ENCODE data around the gene CARD14. TPM values are rescaled to one million over a fixed set of nuclear protein-coding genes. Genes with fewer than 3 reads are reported as not detected.

Gene CARD14
- total and polyA plus RNA-seq, 2 donors (not counting 1 experiment from before 2014, with no cell fraction given), result not detected

DNA sequence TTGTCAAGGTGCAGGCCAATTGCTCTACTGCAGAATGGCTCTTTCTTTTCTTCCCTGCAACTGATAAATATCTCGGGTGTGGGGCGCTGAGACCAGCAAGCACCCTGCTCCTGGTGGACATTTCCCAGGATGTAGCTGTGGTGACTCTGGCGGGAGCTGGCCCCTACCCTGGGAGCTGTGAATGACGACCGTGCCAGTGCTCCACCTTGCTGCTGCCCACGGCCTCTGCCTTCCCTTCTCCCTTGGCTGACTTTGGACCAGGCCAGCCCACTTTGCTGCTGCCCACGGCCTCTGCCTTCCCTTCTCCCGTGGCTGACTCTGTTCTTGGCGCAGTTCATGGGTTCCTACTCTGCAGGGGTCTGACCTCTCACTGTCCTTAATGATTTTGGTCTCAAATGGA, 16.1 kb downstream of the CARD14 start:
- Mint-ChIP-seq H3K4me3 (no peak overlapping the region), H3K27me3 (peaks cover 4% of the 10 kb centered on the region), H3K27ac (no peak overlapping the region), H3K4me1 (no peaks in the 10 kb centered on the region), H3K9me3 (ENCODE audit: insufficient read depth) (no peaks in the 10 kb centered on the region)
- no peak overlapping the region for H3K27ac ChIP-seq (ENCODE audit: low read length in 2 of 2)
- no peaks in the 10 kb centered on the region for H3K79me2 ChIP-seq (ENCODE audit: control insufficient read depth, insufficient read depth, low read length)
- CTCF ChIA-PET, result no interaction called here
- H3K9me3 ChIP-seq (ENCODE audit: control extremely low read depth in 1 of 3, control insufficient read depth in 2 of 3, insufficient read depth in 1 of 3, low read length in 2 of 3), result no peaks in the 10 kb centered on the region
- TF ChIP-seq EZH2 (IDR thresholded peaks at IDR 0.05; ENCODE audit: borderline replicate concordance, insufficient read depth, low read depth, low read length, poor library complexity, severe bottlenecking) (no peak), CTCF (IDR thresholded peaks at IDR 0.05) (no peak)
- no peaks in the 10 kb centered on the region for H3K4me1 ChIP-seq (ENCODE audit: control insufficient read depth in 2 of 2, insufficient read depth in 2 of 2, low read length in 2 of 2)
- no peak overlapping the region for H3K9ac ChIP-seq (ENCODE audit: low read length)
- no peaks in the 10 kb centered on the region for H3K36me3 ChIP-seq (replicated peaks in 1 of 2; ENCODE audit: control extremely low read depth in 1 of 2, control insufficient read depth in 1 of 2, extremely low read depth in 1 of 2, insufficient read depth in 2 of 2, low read length in 1 of 2)
- no peak overlapping the region for H3K4me2 ChIP-seq (replicated peaks; ENCODE audit: low read depth, low read length, poor library complexity, severe bottlenecking)
- no peaks in the 10 kb centered on the region for H4K20me1 ChIP-seq (ENCODE audit: control insufficient read depth, insufficient read depth, low read length, poor library complexity, severe bottlenecking)
- ATAC-seq (ENCODE audit: low read depth), result no peak
- no peak overlapping the region for H2AFZ ChIP-seq (ENCODE audit: insufficient read depth, low read depth, low read length, poor library complexity, severe bottlenecking)
- POLR2A ChIA-PET, result no interaction called here
- 87% methylated on average over 9 of the region's 9 CpGs for WGBS (ENCODE audit: insufficient coverage)
- H3K27me3 ChIP-seq (replicated peaks in 1 of 4; ENCODE audit: control extremely low read depth in 1 of 4, control insufficient read depth in 3 of 4, insufficient read depth in 4 of 4, low read length in 3 of 4), result peaks cover 0 to 5% (median 0%) of the 10 kb centered on the region in 4 experiments
- no peak overlapping the region for H3K4me3 ChIP-seq (ENCODE audit: control extremely low read depth in 1 of 5, extremely low read depth in 1 of 5, insufficient read depth in 1 of 5, low read depth in 2 of 5, low read length in 4 of 5)
- no peak for DNase-seq
- intact Hi-C loops (cut with micrococcal nuclease), result no loop called here

GRCh38 chr17:80187090-80187489, 17.3 kb downstream of the CARD14 start:
- ATAC-seq (ENCODE audit: low read depth) (no peak), DNase-seq (no peak)
- Histone ChIP-seq H3K4me2 (replicated peaks; ENCODE audit: low read depth, low read length, poor library complexity, severe bottlenecking) (no peak overlapping the region), H3K27ac (ENCODE audit: low read length in 2 of 2) (no peak overlapping the region), H3K79me2 (ENCODE audit: control insufficient read depth, insufficient read depth, low read length) (no peaks in the 10 kb centered on the region), H2AFZ (ENCODE audit: insufficient read depth, low read depth, low read length, poor library complexity, severe bottlenecking) (no peak overlapping the region), H3K36me3 (replicated peaks in 1 of 2; ENCODE audit: control extremely low read depth in 1 of 2, control insufficient read depth in 1 of 2, extremely low read depth in 1 of 2, insufficient read depth in 2 of 2, low read length in 1 of 2) (no peaks in the 10 kb centered on the region), H3K4me3 (ENCODE audit: control extremely low read depth in 1 of 5, extremely low read depth in 1 of 5, insufficient read depth in 1 of 5, low read depth in 2 of 5, low read length in 4 of 5) (no peak overlapping the region), H3K9me3 (ENCODE audit: control extremely low read depth in 1 of 3, control insufficient read depth in 2 of 3, insufficient read depth in 1 of 3, low read length in 2 of 3) (no peaks in the 10 kb centered on the region), H4K20me1 (ENCODE audit: control insufficient read depth, insufficient read depth, low read length, poor library complexity, severe bottlenecking) (no peaks in the 10 kb centered on the region), H3K9ac (ENCODE audit: low read length) (no peak overlapping the region), H3K4me1 (ENCODE audit: control insufficient read depth in 2 of 2, insufficient read depth in 2 of 2, low read length in 2 of 2) (no peaks in the 10 kb centered on the region), H3K27me3 (replicated peaks in 1 of 4; ENCODE audit: control extremely low read depth in 1 of 4, control insufficient read depth in 3 of 4, insufficient read depth in 4 of 4, low read length in 3 of 4) (peaks cover 0 to 5% (median 0%) of the 10 kb centered on the region in 4 experiments)
- no peaks in the 10 kb centered on the region for H3K4me1 Mint-ChIP-seq
- 97% methylated on average over 16 of the region's 16 CpGs for WGBS (ENCODE audit: insufficient coverage)
- ChIA-PET CTCF (interaction anchor here (0.5 kb wide), 1 partner anchor 147 kb away, joined by 3 read pairs; no protein-coding TSS in a partner anchor), POLR2A (no interaction called here)
- intact Hi-C loops (cut with micrococcal nuclease), result no loop called here
- H3K27me3 Mint-ChIP-seq, result peaks cover 7% of the 10 kb centered on the region
- no peak for TF ChIP-seq CTCF (IDR thresholded peaks at IDR 0.05)
- TF ChIP-seq EZH2 (IDR thresholded peaks at IDR 0.05; ENCODE audit: borderline replicate concordance, insufficient read depth, low read depth, low read length, poor library complexity, severe bottlenecking), result no peak
- H3K4me3 Mint-ChIP-seq, result no peak overlapping the region
- H3K27ac Mint-ChIP-seq, result no peak overlapping the region
- H3K9me3 Mint-ChIP-seq (ENCODE audit: insufficient read depth), result no peaks in the 10 kb centered on the region

Data from B cell (primary cell).